BE2C (cell line): Measurements from ENCODE around the gene NHERF1.

Experiments
- DNase-seq: peaks from one replicate; pipeline ENCODE4 v3.0.0-alpha.2; 2020
- H3K27me3 ChIP-seq: fragments of 250-450 bp; sonication (Bioruptor Pico); 2 replicates; pipeline ENCODE4 v1.5.1; 2020; ENCODE audit warnings: mild to moderate bottlenecking
- H3K36me3 ChIP-seq: fragments of 250-450 bp; sonication (Bioruptor Pico); 2 replicates; pipeline ENCODE4 v1.5.1; 2020; ENCODE audit warnings: mild to moderate bottlenecking
- H3K4me1 ChIP-seq: fragments of 250-450 bp; sonication (Bioruptor Pico); 2 replicates; pipeline ENCODE4 v1.5.1; 2020
- H3K4me3 ChIP-seq: 2 replicates; pipeline ENCODE4 v1.5.1; 2011; ENCODE audit warnings: low read depth, low read length
- H3K9me3 ChIP-seq: fragments of 250-450 bp; sonication (Bioruptor Pico); 2 replicates; pipeline ENCODE4 v1.5.1; 2020
- CTCF ChIP-seq: IDR thresholded peaks from 2 replicates; pipeline ENCODE4 v1.5.1; 2012; ENCODE audit warnings: mild to moderate bottlenecking, low read depth, low read length

The NHERF1 gene

DNA sequence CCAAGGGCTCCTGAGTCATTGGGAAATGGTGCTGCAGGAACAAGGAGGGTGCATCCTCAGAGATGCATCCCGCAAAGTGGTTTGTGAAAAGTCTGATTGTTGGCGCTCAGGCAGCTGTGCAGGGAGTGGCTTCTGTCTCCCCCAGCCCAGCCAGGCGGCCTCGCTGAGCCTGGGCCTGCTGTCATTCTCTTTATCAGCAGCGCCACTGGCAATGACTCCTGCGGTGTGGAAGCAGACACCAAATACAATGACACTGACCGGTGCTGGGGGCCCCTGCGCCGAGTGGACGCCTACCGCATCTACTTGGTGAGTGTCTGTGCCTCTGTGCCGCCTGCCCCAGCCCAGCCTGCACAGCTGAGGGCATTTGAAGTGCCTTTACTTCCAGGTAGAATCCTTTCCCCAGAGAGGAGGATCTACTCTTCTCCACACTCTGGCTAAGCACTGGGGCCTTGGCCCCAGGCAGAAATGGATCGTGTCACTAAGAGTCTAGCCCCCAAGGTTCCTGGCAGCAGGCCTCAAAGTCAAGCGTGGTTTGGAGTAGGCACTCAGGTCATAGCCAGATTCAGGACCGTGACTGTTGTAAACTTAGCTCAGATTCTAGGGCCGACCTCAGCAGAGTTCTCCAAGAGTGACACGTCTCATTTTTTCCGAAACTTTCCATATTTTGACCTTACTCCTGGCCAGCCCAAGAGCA, 47.0 kb downstream of the NHERF1 start:
- no peaks in the 10 kb centered on the region for H3K27me3 ChIP-seq
- no peaks in the 10 kb centered on the region for H3K9me3 ChIP-seq
- H3K4me3 ChIP-seq: no peak overlapping the region
- DNase-seq: peak; percentile 41
- peaks cover 29% of the 10 kb centered on the region for H3K4me1 ChIP-seq
- TF ChIP-seq CTCF: no peak
- H3K36me3 ChIP-seq: no peaks in the 10 kb centered on the region; the same call in none of the 2 replicates

DNA sequence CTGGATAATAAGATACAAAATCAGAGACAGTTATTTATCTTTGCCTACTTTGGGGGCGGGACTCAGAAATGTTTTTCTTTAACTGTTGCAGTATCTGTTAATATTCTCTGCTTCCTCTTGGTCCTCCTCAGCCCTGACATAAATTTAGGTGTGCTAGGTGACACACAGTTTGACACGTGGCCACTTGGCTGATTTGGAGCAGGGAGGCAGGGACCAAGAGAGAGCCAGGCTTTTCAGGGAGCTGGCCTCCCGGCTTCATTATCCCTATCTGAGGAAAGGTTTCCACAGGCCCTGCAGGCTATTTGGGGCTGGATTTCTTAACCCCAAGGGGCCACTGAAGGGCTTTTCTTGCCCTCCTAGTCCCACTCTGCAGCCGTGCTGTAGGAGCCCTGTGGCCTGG, 47.8 kb downstream of the NHERF1 start:
- Histone ChIP-seq H3K9me3 (no peaks in the 10 kb centered on the region), H3K27me3 (no peaks in the 10 kb centered on the region), H3K4me1 (peaks cover 29% of the 10 kb centered on the region), H3K36me3 (no peaks in the 10 kb centered on the region; the same call in none of the 2 replicates), H3K4me3 (no peak overlapping the region)
- TF ChIP-seq CTCF: no peak
- no peak for DNase-seq

GRCh38 chr17:74796866-74797265, 48.4 kb downstream of the NHERF1 start:
- Histone ChIP-seq H3K36me3 (no peaks in the 10 kb centered on the region; the same call in none of the 2 replicates), H3K4me3 (no peak overlapping the region)

DNA sequence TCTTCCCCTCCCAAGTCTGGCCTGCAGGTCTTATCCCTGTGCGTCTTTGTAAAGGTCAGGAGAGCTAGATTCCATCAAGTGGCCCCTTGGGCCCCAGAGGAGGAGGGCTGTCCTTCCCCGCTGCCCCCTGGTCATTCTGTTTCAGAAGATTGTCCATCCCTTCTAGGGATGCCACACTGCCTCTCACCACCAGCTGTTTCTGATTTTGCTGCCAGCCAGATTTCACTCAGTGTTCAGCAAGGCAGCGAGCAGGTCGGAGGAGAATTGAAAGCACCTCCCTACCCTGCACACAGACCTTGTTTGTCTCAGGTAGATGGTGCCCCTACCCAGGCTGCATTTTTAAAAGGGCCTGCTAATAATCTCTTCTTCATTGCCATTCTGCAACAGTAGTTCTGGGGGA, 49.4 kb downstream of the NHERF1 start:
- Histone ChIP-seq H3K36me3 (no peaks in the 10 kb centered on the region; the same call in none of the 2 replicates), H3K9me3 (no peaks in the 10 kb centered on the region), H3K27me3 (no peaks in the 10 kb centered on the region), H3K4me3 (no peak overlapping the region), H3K4me1 (peaks cover 29% of the 10 kb centered on the region)
- DNase-seq: no peak
- TF ChIP-seq CTCF: no peak

More at GRCh38 chr17:74796866-74797265, 48.4 kb downstream of the NHERF1 start:
- no peak for DNase-seq
- no peak for TF ChIP-seq CTCF
- Histone ChIP-seq H3K4me1 (peaks cover 29% of the 10 kb centered on the region), H3K27me3 (no peaks in the 10 kb centered on the region), H3K9me3 (no peaks in the 10 kb centered on the region)

DNA sequence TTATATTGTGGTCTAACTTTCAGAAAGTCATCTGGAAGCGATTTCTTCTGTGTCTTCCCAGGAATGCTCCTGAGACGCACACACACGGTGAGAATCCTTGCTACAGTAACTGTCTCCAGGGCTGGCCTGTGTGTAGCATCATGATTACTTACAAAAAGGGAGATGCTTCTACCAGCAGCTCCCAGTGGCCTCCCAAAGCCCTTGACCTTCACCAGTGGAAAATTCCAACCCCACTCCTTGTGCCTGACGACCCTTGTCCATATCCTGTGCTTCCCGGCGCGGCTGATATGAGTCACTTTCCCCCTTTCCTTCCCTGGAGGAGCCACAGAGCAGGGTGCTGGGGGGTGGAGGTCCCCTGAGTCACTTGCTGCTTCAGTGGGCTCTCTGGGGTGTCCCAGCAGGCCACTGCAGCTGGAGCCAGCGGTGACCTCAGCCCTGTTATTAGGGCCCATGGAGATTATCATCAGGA, 49.8 kb downstream of the NHERF1 start:
- no peak for TF ChIP-seq CTCF
- Histone ChIP-seq H3K27me3 (no peaks in the 10 kb centered on the region), H3K36me3 (no peaks in the 10 kb centered on the region; the same call in none of the 2 replicates), H3K4me1 (peaks cover 33% of the 10 kb centered on the region), H3K4me3 (no peak overlapping the region), H3K9me3 (no peaks in the 10 kb centered on the region)
- no peak for DNase-seq

DNA sequence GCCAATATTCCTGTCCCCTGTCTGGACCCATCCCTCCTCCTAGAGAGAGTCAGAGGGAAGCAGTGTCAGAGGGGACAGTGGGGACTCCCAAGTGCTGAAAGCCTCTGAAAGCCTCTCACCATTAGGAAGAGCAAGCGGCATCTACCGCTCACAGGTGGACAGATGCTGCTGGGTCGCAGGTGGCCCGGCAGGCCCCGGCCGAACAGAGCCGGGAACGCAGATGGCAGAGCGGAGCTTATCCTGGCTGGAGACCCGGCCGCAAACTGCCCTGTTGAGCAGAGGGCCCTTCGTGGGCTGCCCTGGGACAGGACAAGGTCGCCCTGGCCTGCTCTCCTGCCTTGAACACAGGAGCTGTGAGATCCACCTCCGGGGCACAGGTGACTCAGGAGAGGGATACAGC, 50.7 kb downstream of the NHERF1 start:
- DNase-seq: no peak
- Histone ChIP-seq H3K4me1 (peaks cover 37% of the 10 kb centered on the region), H3K9me3 (no peaks in the 10 kb centered on the region), H3K4me3 (no peak overlapping the region), H3K27me3 (no peaks in the 10 kb centered on the region), H3K36me3 (no peaks in the 10 kb centered on the region; the same call in none of the 2 replicates)
- no peak for TF ChIP-seq CTCF
